ENCODE data around the gene KRT72. TPM values are rescaled to one million over a fixed set of nuclear protein-coding genes. Genes with fewer than 3 reads are reported as not detected.

The KRT72 gene
- total and polyA plus RNA-seq, 2 experiments from 2014 or later = not detected

DNA sequence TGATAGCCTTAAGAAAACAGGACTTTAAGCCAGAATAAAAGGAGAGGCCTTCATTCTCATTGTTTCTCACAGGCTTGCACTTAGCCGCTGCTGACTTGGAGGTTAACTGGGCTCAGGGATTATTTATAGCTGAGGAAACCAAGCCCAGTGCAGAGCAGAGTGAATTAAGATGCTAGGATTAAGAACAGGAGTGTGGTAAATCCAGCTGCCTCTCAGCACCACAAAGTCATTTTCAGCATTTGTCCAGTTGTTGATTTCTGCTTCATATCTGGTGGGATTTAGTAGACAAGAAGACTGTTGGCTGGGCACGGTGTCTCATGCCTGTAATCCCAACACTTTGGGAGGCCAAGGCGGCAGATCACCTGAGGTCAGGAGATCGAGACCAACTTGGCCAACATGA, 31.4 kb upstream of the KRT72 start:
- Histone ChIP-seq H3K9ac (no peak overlapping the region), H3K27ac (no peak overlapping the region), H3F3A (ENCODE audit: insufficient read depth) (no peaks in the 10 kb centered on the region), H3K4me3 (no peak overlapping the region), H3K79me2 (ENCODE audit: insufficient read depth) (no peaks in the 10 kb centered on the region), H3K27me3 (replicated peaks; ENCODE audit: insufficient read depth) (peaks cover 36% of the 10 kb centered on the region), H3K9me2 (ENCODE audit: insufficient read depth) (no peaks in the 10 kb centered on the region), H3K9me3 (ENCODE audit: low read depth) (no peaks in the 10 kb centered on the region), H3K4me2 (ENCODE audit: unreplicated experiment) (no peak overlapping the region), H3K4me1 (ENCODE audit: insufficient read depth) (no peaks in the 10 kb centered on the region), H2AFZ (no peak overlapping the region), H3K36me3 (ENCODE audit: low read depth) (no peaks in the 10 kb centered on the region), H4K20me1 (ENCODE audit: insufficient read depth) (no peaks in the 10 kb centered on the region)
- in situ Hi-C loops (cut with MboI) = no loop called here
- TF ChIP-seq EZH2 (IDR thresholded peaks at IDR 0.05; ENCODE audit: insufficient read depth, poor library complexity, severe bottlenecking) (no peak), EZH2phosphoT487 (IDR thresholded peaks at IDR 0.05; ENCODE audit: insufficient read depth, low read depth) (no peak)
- no peak for DNase-seq
- WGBS, 2 experiments (ENCODE audit: low coverage in 1 of 2, low lambda C conversion rate in 2 of 2, missing lambda C conversion rate in 2 of 2) = 46 to 52% methylated on average over 4 of the region's 4 CpGs

DNA sequence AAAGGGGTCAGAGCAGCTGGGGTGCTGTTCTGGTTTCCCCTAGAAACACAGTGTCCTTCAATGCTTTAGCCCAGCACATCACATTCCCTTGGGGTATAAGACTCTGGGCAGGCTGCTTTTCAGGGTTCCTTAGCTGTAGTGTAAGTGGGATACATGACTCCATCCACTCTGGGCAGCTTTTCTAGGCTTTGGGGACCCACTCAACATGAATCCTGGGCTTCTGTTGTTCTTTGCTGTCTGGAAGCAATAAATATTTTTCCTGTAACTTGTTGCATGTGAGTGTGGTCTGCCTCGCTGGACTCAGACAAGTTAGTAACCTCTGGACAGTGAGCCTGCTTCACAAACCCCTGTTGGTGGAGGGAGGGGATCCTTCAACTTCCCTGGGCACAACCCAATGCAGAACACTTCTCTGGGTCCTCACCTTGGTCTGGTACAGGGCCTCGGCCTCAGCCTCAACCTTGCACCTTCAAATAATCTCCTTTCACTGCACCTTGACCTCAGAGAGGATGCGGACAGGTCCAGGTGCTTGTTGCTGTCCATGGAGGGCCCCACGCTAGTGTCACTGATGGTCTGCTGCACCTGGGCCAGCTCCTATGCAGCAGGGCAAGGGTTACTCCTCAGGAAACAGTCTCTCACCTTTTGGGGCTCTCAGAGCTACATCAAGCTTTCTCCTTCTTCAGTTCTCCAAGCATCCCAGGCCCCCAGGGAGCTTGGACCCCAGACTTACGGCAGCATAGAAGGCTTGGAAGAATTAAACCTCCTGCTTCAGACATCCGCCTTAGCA, 30.6 kb upstream of the KRT72 start:
- H3K36me3 ChIP-seq (ENCODE audit: low read depth) = no peaks in the 10 kb centered on the region
- H3K4me1 ChIP-seq (ENCODE audit: insufficient read depth) = no peaks in the 10 kb centered on the region
- no peaks in the 10 kb centered on the region for H3K9me2 ChIP-seq (ENCODE audit: insufficient read depth)
- in situ Hi-C loops (cut with MboI) = no loop called here
- H2AFZ ChIP-seq = no peak overlapping the region
- WGBS, 2 experiments (ENCODE audit: low coverage in 1 of 2, low lambda C conversion rate in 2 of 2, missing lambda C conversion rate in 2 of 2) = 44 to 51% methylated on average over 6 of the region's 6 CpGs
- H3K4me3 ChIP-seq = no peak overlapping the region
- no peaks in the 10 kb centered on the region for H3K79me2 ChIP-seq (ENCODE audit: insufficient read depth)
- no peak overlapping the region for H3K9ac ChIP-seq
- no peaks in the 10 kb centered on the region for H3F3A ChIP-seq (ENCODE audit: insufficient read depth)
- no peaks in the 10 kb centered on the region for H3K9me3 ChIP-seq (ENCODE audit: low read depth)
- H3K27ac ChIP-seq = no peak overlapping the region
- H3K4me2 ChIP-seq (ENCODE audit: unreplicated experiment) = no peak overlapping the region
- no peak for DNase-seq
- H3K27me3 ChIP-seq (replicated peaks; ENCODE audit: insufficient read depth) = peaks cover 44% of the 10 kb centered on the region
- H4K20me1 ChIP-seq (ENCODE audit: insufficient read depth) = no peaks in the 10 kb centered on the region
- no peak for TF ChIP-seq EZH2phosphoT487 (IDR thresholded peaks at IDR 0.05; ENCODE audit: insufficient read depth, low read depth)
- TF ChIP-seq EZH2 (IDR thresholded peaks at IDR 0.05; ENCODE audit: insufficient read depth, poor library complexity, severe bottlenecking) = no peak

DNA sequence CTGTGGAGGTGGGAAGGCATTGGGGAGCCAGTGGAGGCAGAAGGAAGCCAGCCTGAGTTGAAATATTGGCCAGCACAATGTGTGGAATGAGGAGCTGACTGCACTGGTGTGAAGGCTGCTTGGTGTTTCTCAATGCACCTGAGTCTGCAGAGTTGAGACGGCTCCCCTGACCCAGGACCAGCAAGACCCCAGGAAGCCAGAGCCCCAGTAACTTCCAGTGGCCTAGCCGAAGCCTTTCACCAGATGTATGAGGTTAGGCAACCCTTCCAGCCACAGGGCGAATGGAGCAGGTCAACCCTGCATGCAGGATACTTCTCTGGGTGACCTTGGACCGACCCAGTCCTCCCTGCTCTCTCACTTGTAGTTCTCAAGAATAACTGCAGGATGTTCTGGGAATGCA, 30.0 kb upstream of the KRT72 start:
- Histone ChIP-seq H3K4me2 (ENCODE audit: unreplicated experiment) (no peak overlapping the region), H3K79me2 (ENCODE audit: insufficient read depth) (no peaks in the 10 kb centered on the region), H2AFZ (no peak overlapping the region), H3F3A (ENCODE audit: insufficient read depth) (no peaks in the 10 kb centered on the region), H3K9ac (no peak overlapping the region), H3K27me3 (replicated peaks; ENCODE audit: insufficient read depth) (peaks cover 47% of the 10 kb centered on the region), H3K4me1 (ENCODE audit: insufficient read depth) (no peaks in the 10 kb centered on the region), H4K20me1 (ENCODE audit: insufficient read depth) (no peaks in the 10 kb centered on the region), H3K27ac (no peak overlapping the region), H3K4me3 (no peak overlapping the region), H3K36me3 (ENCODE audit: low read depth) (no peaks in the 10 kb centered on the region), H3K9me2 (ENCODE audit: insufficient read depth) (no peaks in the 10 kb centered on the region), H3K9me3 (ENCODE audit: low read depth) (no peaks in the 10 kb centered on the region)
- no peak for DNase-seq
- 27 to 32% methylated on average over 4 of the region's 4 CpGs for WGBS, 2 experiments (ENCODE audit: low coverage in 1 of 2, low lambda C conversion rate in 2 of 2, missing lambda C conversion rate in 2 of 2)
- in situ Hi-C loops (cut with MboI) = no loop called here
- no peak for TF ChIP-seq EZH2 (IDR thresholded peaks at IDR 0.05; ENCODE audit: insufficient read depth, poor library complexity, severe bottlenecking)
- TF ChIP-seq EZH2phosphoT487 (IDR thresholded peaks at IDR 0.05; ENCODE audit: insufficient read depth, low read depth) = no peak

GRCh38 chr12:52630599-52631200, 29.4 kb upstream of the KRT72 start:
- no peak overlapping the region for H3K4me3 ChIP-seq
- DNase-seq = no peak
- no peaks in the 10 kb centered on the region for H3K36me3 ChIP-seq (ENCODE audit: low read depth)
- H2AFZ ChIP-seq = no peak overlapping the region
- no peaks in the 10 kb centered on the region for H3K4me1 ChIP-seq (ENCODE audit: insufficient read depth)
- no peak overlapping the region for H3K4me2 ChIP-seq (ENCODE audit: unreplicated experiment)
- H3K27me3 ChIP-seq (replicated peaks; ENCODE audit: insufficient read depth) = peaks cover 52% of the 10 kb centered on the region
- in situ Hi-C loops (cut with MboI) = no loop called here
- no peak overlapping the region for H3K27ac ChIP-seq
- H4K20me1 ChIP-seq (ENCODE audit: insufficient read depth) = no peaks in the 10 kb centered on the region
- H3F3A ChIP-seq (ENCODE audit: insufficient read depth) = no peaks in the 10 kb centered on the region
- H3K9ac ChIP-seq = no peak overlapping the region
- no peaks in the 10 kb centered on the region for H3K79me2 ChIP-seq (ENCODE audit: insufficient read depth)
- WGBS, 2 experiments (ENCODE audit: low coverage in 1 of 2, low lambda C conversion rate in 2 of 2, missing lambda C conversion rate in 2 of 2) = 47 to 55% methylated on average over 4 of the region's 4 CpGs
- no peaks in the 10 kb centered on the region for H3K9me3 ChIP-seq (ENCODE audit: low read depth)
- TF ChIP-seq EZH2phosphoT487 (IDR thresholded peaks at IDR 0.05; ENCODE audit: insufficient read depth, low read depth) (no peak), EZH2 (IDR thresholded peaks at IDR 0.05; ENCODE audit: insufficient read depth, poor library complexity, severe bottlenecking) (no peak)
- H3K9me2 ChIP-seq (ENCODE audit: insufficient read depth) = no peaks in the 10 kb centered on the region
